Keratinocyte (primary cell): ENCODE data around the gene ROR1. TPM values are rescaled to one million over a fixed set of nuclear protein-coding genes. Genes with fewer than 3 reads are reported as not detected.

Source experiments
- DNase-seq: peaks from one replicate; pipeline ENCODE4 v3.0.0-alpha.2; 2011; ENCODE audit warnings: low read depth, missing footprints, low spot score
- FAIRE-seq: peaks from 2 replicates; lab custom pipeline; 2011; peaks lifted over from hg19 to GRCh38; lab: Jason Lieb, UNC
- H2AFZ ChIP-seq: 2 replicates; pipeline ENCODE4 v1.6.0; 2012; ENCODE audit warnings: low read length, control low read depth, inconsistent platforms; ENCODE audit not compliant: control insufficient read depth
- H3K27ac ChIP-seq: 2 replicates; pipeline ENCODE4 v1.5.1; 2011; ENCODE audit warnings: low read length; ENCODE audit not compliant: control insufficient read depth, insufficient read depth
- H3K27me3 ChIP-seq: 3 replicates; pipeline ENCODE4 v1.6.0; 2011; ENCODE audit warnings: low read length; ENCODE audit not compliant: control insufficient read depth, insufficient read depth; ENCODE audit errors: extremely low read depth
- H3K36me3 ChIP-seq, 2 experiments: 2 replicates in 1 of 2; 3 replicates in 1 of 2; pipeline ENCODE4 v1.5.1; 2011; ENCODE audit warnings: low read length in 2 of 2, mild to moderate bottlenecking in 1 of 2; ENCODE audit not compliant: control insufficient read depth in 2 of 2, insufficient read depth in 2 of 2; ENCODE audit errors: extremely low read depth in 1 of 2
- H3K4me1 ChIP-seq: 3 replicates; pipeline ENCODE4 v1.5.1; 2011; ENCODE audit warnings: low read length; ENCODE audit not compliant: control insufficient read depth, insufficient read depth; ENCODE audit errors: extremely low read depth
- H3K4me2 ChIP-seq: 3 replicates; pipeline ENCODE4 v1.6.0; 2011; ENCODE audit warnings: low read depth, low read length; ENCODE audit not compliant: control insufficient read depth, insufficient read depth; ENCODE audit errors: extremely low read depth
- H3K4me3 ChIP-seq, 3 experiments: fragments of 200-600 bp in 1 of 3; sonication (generic) in 1 of 3; 2 replicates in 2 of 3; 3 replicates in 1 of 3; pipeline ENCODE4 v1.5.1; 2011 to 2016; ENCODE audit warnings: low read length in 3 of 3, mild to moderate bottlenecking in 3 of 3, control low read depth in 2 of 3, inconsistent platforms in 1 of 3, low read depth in 1 of 3, mixed read lengths in 1 of 3, mixed run types in 1 of 3, moderate library complexity in 1 of 3; ENCODE audit not compliant: control insufficient read depth in 2 of 3, insufficient read depth in 2 of 3; ENCODE audit errors: extremely low read depth in 1 of 3
- H3K79me2 ChIP-seq: 2 replicates; pipeline ENCODE4 v1.6.0; 2012; ENCODE audit warnings: low read length; ENCODE audit not compliant: control insufficient read depth, insufficient read depth
- H3K9ac ChIP-seq: 3 replicates; pipeline ENCODE4 v1.6.0; 2011; ENCODE audit warnings: low read length; ENCODE audit not compliant: control insufficient read depth, insufficient read depth; ENCODE audit errors: extremely low read depth
- H3K9me1 ChIP-seq: 3 replicates; pipeline ENCODE4 v1.6.0; 2011; ENCODE audit warnings: low read length; ENCODE audit not compliant: control insufficient read depth, insufficient read depth; ENCODE audit errors: extremely low read depth
- H3K9me3 ChIP-seq: 2 replicates; pipeline ENCODE4 v1.5.1; 2012; ENCODE audit warnings: low read depth, low read length; ENCODE audit not compliant: control insufficient read depth
- H4K20me1 ChIP-seq: 3 replicates; pipeline ENCODE4 v1.6.0; 2011; ENCODE audit warnings: low read length; ENCODE audit not compliant: control insufficient read depth, insufficient read depth; ENCODE audit errors: extremely low read depth
- EZH2 ChIP-seq: IDR thresholded peaks from one replicate; pipeline ENCODE4 v1.6.1; 2012; ENCODE audit warnings: inconsistent platforms, mild to moderate bottlenecking, low read length, moderate library complexity
- dilution Hi-C: fragments of 300-500 bp; cut with MboI; formaldehyde crosslinking; loops from one replicate; pipeline ENCODE4 v1.7.0; 2020; ENCODE audit warnings: low sequenced_read_pairs; ENCODE audit not compliant: extremely low pct_ligation_motif_present
- polyA plus RNA-seq, 5 experiments: library from polyadenylated mRNA; depleted of rRNA in 3 of 5; stranded (reverse) in 3 of 5; stranded (forward) in 1 of 5; unstranded in 1 of 5; fragments of >200 nt; gene quantifications; 1 replicate in 1 of 5; 2 replicates in 3 of 5; 3 replicates in 1 of 5; pipeline versions ENCODE4 v1.2.1 to v1.2.3, GENCODE V29; 2011 to 2012; ENCODE audit warnings: missing spikeins in 2 of 5, low read depth in 1 of 5, low replicate concordance in 1 of 5
- TF ChIP-seq, protein P1 (sequence below), 3 experiments: IDR thresholded peaks in 1 of 3; conservative IDR thresholded peaks in 1 of 3; optimal IDR thresholded peaks in 1 of 3; 2 replicates in 2 of 3; 3 replicates in 1 of 3; pipeline versions ENCODE3 to v1.5.1; 2011; ENCODE audit warnings: low read length in 3 of 3, mild to moderate bottlenecking in 3 of 3, moderate library complexity in 2 of 3, control low read depth in 1 of 3, inconsistent platforms in 1 of 3; ENCODE audit not compliant: insufficient read depth in 2 of 3; ENCODE audit errors: extremely low read depth in 1 of 3

ROR1 gene
- polyA plus RNA-seq, 1 donor (not counting 4 experiments of a cell fraction or from before 2014, with no cell fraction given): 9.2 TPM

GRCh38 chr1:63875636-63876035 lies 101.8 kb downstream of the ROR1 start:
- Histone ChIP-seq H3K9me3 (no peaks in the 10 kb centered on the region), H3K4me2 (no peak overlapping the region), H3K27ac (no peak overlapping the region), H3K4me1 (peaks cover 39% of the 10 kb centered on the region), H3K36me3 (no peaks in the 10 kb centered on the region), H3K9ac (no peak overlapping the region), H4K20me1 (no peaks in the 10 kb centered on the region), H2AFZ (no peak overlapping the region), H3K4me3 (no peak overlapping the region), H3K9me1 (no peaks in the 10 kb centered on the region), H3K79me2 (no peaks in the 10 kb centered on the region), H3K27me3 (no peaks in the 10 kb centered on the region)
- dilution Hi-C loops: no loop called here
- TF ChIP-seq, protein P1, sequence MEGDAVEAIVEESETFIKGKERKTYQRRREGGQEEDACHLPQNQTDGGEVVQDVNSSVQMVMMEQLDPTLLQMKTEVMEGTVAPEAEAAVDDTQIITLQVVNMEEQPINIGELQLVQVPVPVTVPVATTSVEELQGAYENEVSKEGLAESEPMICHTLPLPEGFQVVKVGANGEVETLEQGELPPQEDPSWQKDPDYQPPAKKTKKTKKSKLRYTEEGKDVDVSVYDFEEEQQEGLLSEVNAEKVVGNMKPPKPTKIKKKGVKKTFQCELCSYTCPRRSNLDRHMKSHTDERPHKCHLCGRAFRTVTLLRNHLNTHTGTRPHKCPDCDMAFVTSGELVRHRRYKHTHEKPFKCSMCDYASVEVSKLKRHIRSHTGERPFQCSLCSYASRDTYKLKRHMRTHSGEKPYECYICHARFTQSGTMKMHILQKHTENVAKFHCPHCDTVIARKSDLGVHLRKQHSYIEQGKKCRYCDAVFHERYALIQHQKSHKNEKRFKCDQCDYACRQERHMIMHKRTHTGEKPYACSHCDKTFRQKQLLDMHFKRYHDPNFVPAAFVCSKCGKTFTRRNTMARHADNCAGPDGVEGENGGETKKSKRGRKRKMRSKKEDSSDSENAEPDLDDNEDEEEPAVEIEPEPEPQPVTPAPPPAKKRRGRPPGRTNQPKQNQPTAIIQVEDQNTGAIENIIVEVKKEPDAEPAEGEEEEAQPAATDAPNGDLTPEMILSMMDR (optimal IDR thresholded peaks at IDR 0.05 in 1 of 3, IDR thresholded peaks at IDR 0.05 in 1 of 3, conservative IDR thresholded peaks at IDR 0.05 in 1 of 3; ENCODE audit: extremely low read depth in 1 of 3, insufficient read depth in 2 of 3, low read length in 3 of 3): no peak
- no peak for TF ChIP-seq EZH2
- FAIRE-seq (no peak), DNase-seq (no peak)

- peak; percentile 74 for FAIRE-seq
Measured at GRCh38 chr1:63877021-63877767, 103.4 kb downstream of the ROR1 start.

More at GRCh38 chr1:63877021-63877767, 103.4 kb downstream of the ROR1 start:
- peaks cover 37% of the 10 kb centered on the region for H3K4me1 ChIP-seq
- H2AFZ ChIP-seq: no peak overlapping the region
- H3K4me3 ChIP-seq: no peak overlapping the region
- H4K20me1 ChIP-seq: no peaks in the 10 kb centered on the region
- H3K79me2 ChIP-seq: no peaks in the 10 kb centered on the region
- dilution Hi-C loops: no loop called here
- DNase-seq: no peak
- TF ChIP-seq, protein P1 (optimal IDR thresholded peaks at IDR 0.05 in 1 of 3, IDR thresholded peaks at IDR 0.05 in 1 of 3, conservative IDR thresholded peaks at IDR 0.05 in 1 of 3; ENCODE audit: extremely low read depth in 1 of 3, insufficient read depth in 2 of 3, low read length in 3 of 3): no peak
- TF ChIP-seq EZH2: no peak
- H3K27ac ChIP-seq: peak overlapping the region; percentile 3
- no peak overlapping the region for H3K9ac ChIP-seq
- no peaks in the 10 kb centered on the region for H3K9me1 ChIP-seq
- no peaks in the 10 kb centered on the region for H3K9me3 ChIP-seq
- no peaks in the 10 kb centered on the region for H3K36me3 ChIP-seq
- no peaks in the 10 kb centered on the region for H3K27me3 ChIP-seq
- no peak overlapping the region for H3K4me2 ChIP-seq
